ENCODE results near the gene CD93. TPM values are rescaled to one million over a fixed set of nuclear protein-coding genes. Genes with fewer than 3 reads are reported as not detected.

CD93 gene
- total RNA-seq, 1 experiment from 2014 or later = not detected

DNA sequence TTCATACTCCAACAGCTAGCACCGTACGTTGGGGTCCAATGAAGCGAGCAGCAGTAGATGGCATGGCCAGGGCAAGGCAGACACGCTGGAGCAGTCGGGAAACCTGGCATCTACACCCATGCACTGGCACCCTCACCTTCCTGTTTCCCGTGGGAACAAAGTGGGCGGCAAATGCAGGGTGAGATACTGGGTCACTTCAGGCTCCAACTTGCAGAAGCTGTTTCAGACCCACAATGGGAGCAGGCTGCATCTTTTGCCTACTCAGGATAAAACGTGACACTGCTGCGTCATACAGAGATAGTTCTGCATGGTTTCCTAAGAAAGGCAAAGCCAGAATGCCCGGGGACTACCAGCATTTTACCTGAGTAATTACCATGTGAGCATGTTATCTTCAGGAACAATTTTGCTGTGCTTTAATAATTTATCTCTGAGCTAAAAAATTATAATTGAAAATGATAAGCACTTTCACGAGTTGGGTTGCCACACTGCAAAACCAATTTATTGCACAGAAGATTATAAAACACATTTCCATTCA, 10.9 kb upstream of the CD93 start:
- no peak overlapping the region for H3K4me3 ChIP-seq
- DNase-seq = no peak
- H3K36me3 ChIP-seq = no peaks in the 10 kb centered on the region
- peaks cover 21% of the 10 kb centered on the region for H3K4me1 ChIP-seq
- H3K9me3 ChIP-seq (replicated peaks) = no peaks in the 10 kb centered on the region
- H3K27ac ChIP-seq = no peak overlapping the region
- H3K27me3 ChIP-seq = no peaks in the 10 kb centered on the region

- no peaks in the 10 kb centered on the region for H3K27me3 ChIP-seq
- peaks cover 26% of the 10 kb centered on the region for H3K4me1 ChIP-seq
- DNase-seq = no peak
- no peak overlapping the region for H3K4me3 ChIP-seq
- H3K9me3 ChIP-seq (replicated peaks) = no peaks in the 10 kb centered on the region
- no peaks in the 10 kb centered on the region for H3K36me3 ChIP-seq
- H3K27ac ChIP-seq = no peak overlapping the region
These were observed 10.0 kb upstream of the CD93 start for GRCh38 chr20:23096097-23096496.

GRCh38 chr20:23095499-23095898, 9.4 kb upstream of the CD93 start:
- Histone ChIP-seq H3K9me3 (replicated peaks) (no peaks in the 10 kb centered on the region), H3K36me3 (no peaks in the 10 kb centered on the region), H3K27ac (no peak overlapping the region), H3K27me3 (no peaks in the 10 kb centered on the region), H3K4me1 (peaks cover 25% of the 10 kb centered on the region), H3K4me3 (no peak overlapping the region)
- no peak for DNase-seq

- Histone ChIP-seq H3K27ac (no peak overlapping the region), H3K27me3 (no peaks in the 10 kb centered on the region), H3K36me3 (no peaks in the 10 kb centered on the region), H3K4me1 (peaks cover 20% of the 10 kb centered on the region), H3K4me3 (no peak overlapping the region), H3K9me3 (replicated peaks) (no peaks in the 10 kb centered on the region)
- DNase-seq = no peak
These were observed 8.8 kb upstream of the CD93 start for GRCh38 chr20:23094927-23095326.

DNA sequence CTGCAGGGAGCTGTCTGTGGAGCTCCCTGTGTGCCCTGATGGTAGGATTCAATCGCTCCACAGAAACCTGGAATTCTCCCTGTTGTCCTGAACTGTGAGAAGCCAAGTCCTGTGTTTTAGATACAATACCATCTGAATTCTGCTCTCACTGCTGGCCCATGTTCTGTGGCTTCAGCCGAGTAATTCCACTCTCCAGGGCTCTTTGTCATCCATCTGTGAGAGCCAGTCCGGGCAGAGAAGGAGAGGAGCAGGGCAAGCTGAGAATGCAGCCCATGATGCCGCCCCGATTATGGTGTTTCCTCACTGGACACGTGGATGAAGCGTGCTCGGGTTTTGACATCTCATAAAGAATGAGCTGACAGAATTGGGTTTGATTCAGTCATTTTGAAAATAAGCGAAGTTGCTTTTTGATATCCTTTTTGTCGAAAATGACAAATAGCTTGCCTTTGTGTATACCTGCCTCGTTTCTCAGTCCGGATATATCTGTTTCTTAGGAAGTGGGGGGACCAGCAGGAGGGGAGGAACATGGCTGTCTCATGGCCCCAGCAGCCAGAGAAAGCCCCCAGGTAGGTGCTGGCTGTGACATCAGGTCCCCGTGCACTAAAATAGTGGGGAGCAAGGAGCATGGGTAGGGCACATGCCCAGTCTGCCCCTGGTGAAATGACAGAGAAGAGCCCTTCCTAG, 8.2 kb upstream of the CD93 start:
- peaks cover 20% of the 10 kb centered on the region for H3K4me1 ChIP-seq
- no peaks in the 10 kb centered on the region for H3K27me3 ChIP-seq
- no peaks in the 10 kb centered on the region for H3K9me3 ChIP-seq (replicated peaks)
- H3K36me3 ChIP-seq = no peaks in the 10 kb centered on the region
- H3K27ac ChIP-seq = no peak overlapping the region
- H3K4me3 ChIP-seq = no peak overlapping the region
- no peak for DNase-seq

DNA sequence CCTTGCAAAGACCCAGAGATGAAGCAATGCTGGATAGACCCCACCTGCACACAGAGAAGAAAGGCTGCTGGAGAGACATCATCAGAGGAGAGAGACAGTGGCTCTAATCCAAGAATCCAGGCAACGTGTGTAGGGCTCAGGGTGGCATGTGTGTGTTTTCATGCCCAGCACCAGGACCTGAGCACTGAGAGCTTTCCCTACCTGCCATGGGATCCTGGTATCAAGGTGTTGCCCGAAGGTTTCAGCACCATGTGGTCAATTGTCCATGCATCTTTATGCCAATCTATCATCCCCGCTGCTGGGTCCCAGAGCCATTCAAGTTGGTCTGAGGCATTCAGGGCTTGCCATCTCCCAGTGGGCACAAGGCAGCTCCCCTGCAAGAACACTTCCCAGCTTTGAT, 7.5 kb upstream of the CD93 start:
- no peaks in the 10 kb centered on the region for H3K9me3 ChIP-seq (replicated peaks)
- H3K4me3 ChIP-seq = no peak overlapping the region
- peaks cover 20% of the 10 kb centered on the region for H3K4me1 ChIP-seq
- H3K36me3 ChIP-seq = no peaks in the 10 kb centered on the region
- no peaks in the 10 kb centered on the region for H3K27me3 ChIP-seq
- no peak overlapping the region for H3K27ac ChIP-seq
- no peak for DNase-seq

- Histone ChIP-seq H3K4me3 (no peak overlapping the region), H3K9me3 (replicated peaks) (no peaks in the 10 kb centered on the region), H3K36me3 (no peaks in the 10 kb centered on the region), H3K27me3 (no peaks in the 10 kb centered on the region), H3K4me1 (peaks cover 20% of the 10 kb centered on the region), H3K27ac (peak overlapping the region; percentile 56; the same call in 1 of the 2 replicates)
- DNase-seq = no peak
These were observed 6.9 kb upstream of the CD93 start for GRCh38 chr20:23092861-23093495.

DNA sequence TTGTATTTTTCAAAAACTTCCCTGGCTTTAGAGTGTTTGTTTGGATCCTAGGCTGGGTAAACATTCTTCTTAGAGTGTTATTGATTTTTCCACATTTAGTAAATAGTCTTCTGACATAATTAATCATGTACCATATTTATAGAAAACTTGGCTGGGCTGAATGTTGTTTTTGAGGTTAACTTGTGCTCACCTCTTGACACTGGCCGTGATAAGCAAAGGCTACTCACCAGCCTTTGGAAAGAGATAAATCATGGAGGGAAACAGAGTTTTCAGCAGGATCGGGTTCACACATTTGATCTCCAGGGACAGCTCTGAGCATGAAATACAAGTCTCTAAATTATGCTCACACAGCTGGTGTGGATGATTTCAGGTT, 6.2 kb upstream of the CD93 start:
- H3K4me1 ChIP-seq = peaks cover 20% of the 10 kb centered on the region
- no peaks in the 10 kb centered on the region for H3K9me3 ChIP-seq (replicated peaks)
- peak; percentile 26 to 63 for DNase-seq

GRCh38 chr20:23091721-23092383, 5.7 kb upstream of the CD93 start:
- no peaks in the 10 kb centered on the region for H3K36me3 ChIP-seq
- H3K27me3 ChIP-seq = no peaks in the 10 kb centered on the region
- H3K27ac ChIP-seq = peak overlapping the region; percentile 56
- H3K4me3 ChIP-seq = peak overlapping the region; percentile 0; the same call in 1 of the 2 replicates
- peaks cover 20% of the 10 kb centered on the region for H3K4me1 ChIP-seq
- no peaks in the 10 kb centered on the region for H3K9me3 ChIP-seq (replicated peaks)
- DNase-seq = peak; percentile 75 to 82

More for the DNA sequence above, 6.2 kb upstream of the CD93 start:
- Histone ChIP-seq H3K27ac (peak overlapping the region; percentile 56), H3K27me3 (no peaks in the 10 kb centered on the region), H3K36me3 (no peaks in the 10 kb centered on the region), H3K4me3 (peak overlapping the region; percentile 0; the same call in 1 of the 2 replicates)

GRCh38 chr20:23090878-23091277, 4.8 kb upstream of the CD93 start:
- H3K27ac ChIP-seq = no peak overlapping the region
- no peaks in the 10 kb centered on the region for H3K27me3 ChIP-seq
- no peak for DNase-seq
- H3K4me3 ChIP-seq = no peak overlapping the region
- no peaks in the 10 kb centered on the region for H3K9me3 ChIP-seq (replicated peaks)
- peaks cover 20% of the 10 kb centered on the region for H3K4me1 ChIP-seq
- no peaks in the 10 kb centered on the region for H3K36me3 ChIP-seq

- H3K27ac ChIP-seq = no peak overlapping the region
- H3K9me3 ChIP-seq (replicated peaks) = no peaks in the 10 kb centered on the region
- H3K4me1 ChIP-seq = peaks cover 20% of the 10 kb centered on the region
- H3K4me3 ChIP-seq = no peak overlapping the region
- no peaks in the 10 kb centered on the region for H3K27me3 ChIP-seq
- DNase-seq = no peak
- no peaks in the 10 kb centered on the region for H3K36me3 ChIP-seq
These were observed 4.0 kb upstream of the CD93 start for GRCh38 chr20:23090147-23090546.

DNA sequence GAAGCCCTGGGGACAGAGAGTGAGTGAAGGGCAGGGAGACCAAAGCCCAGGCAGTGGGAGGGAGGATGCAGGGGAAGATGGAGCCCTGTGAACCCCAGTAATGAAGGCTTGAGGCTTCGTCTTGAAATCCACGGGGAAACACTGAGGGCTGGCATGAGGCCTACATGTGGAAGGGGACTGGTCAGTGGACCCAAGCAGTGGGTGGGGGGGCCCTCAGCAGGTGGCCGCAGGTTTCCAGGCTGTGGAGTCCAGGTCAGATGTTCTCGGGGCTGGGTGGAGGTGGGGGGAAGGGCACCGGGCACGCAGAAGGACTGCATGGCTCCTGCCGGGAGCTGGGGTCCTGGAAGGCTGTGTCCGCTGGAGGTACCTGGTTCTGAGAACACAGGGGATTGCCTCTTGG, 2.7 kb upstream of the CD93 start:
- no peak for DNase-seq
- no peak overlapping the region for H3K27ac ChIP-seq
- no peaks in the 10 kb centered on the region for H3K27me3 ChIP-seq
- H3K36me3 ChIP-seq = no peaks in the 10 kb centered on the region
- H3K4me1 ChIP-seq = peaks cover 20% of the 10 kb centered on the region
- no peaks in the 10 kb centered on the region for H3K9me3 ChIP-seq (replicated peaks)
- H3K4me3 ChIP-seq = no peak overlapping the region

DNA sequence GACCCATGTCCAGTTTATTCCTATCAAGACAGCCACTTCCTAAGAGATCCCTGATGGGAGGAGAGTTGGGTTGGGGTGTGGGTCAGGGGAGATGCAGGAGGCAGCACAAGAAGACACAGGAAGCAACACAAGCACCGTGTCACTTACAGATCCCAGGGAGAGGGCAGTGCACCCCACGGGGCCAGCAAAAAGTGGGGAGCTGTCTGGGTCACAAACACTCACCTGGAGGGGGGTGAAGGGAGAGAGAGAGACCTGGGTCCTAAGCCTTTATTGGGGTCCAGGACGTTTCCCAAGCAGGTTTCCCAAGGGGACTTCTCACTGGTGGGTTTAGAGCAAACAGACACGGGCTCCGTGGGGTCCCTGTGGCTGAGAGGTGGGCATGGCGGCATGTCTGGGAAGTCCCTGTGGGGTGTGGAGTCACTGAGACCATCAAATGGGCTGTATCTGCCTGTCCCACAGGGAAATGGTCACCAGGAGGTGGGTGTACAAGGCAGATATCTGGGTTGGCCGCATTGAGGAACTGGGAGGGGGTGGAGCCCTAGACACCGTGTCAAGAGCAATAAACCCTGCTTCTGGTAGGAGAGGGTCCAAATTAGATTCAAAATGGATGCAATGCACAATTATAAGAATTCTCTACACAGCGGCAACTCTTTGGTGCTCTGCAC, 1.6 kb upstream of the CD93 start:
- H3K27me3 ChIP-seq = no peaks in the 10 kb centered on the region
- H3K27ac ChIP-seq = no peak overlapping the region
- no peak overlapping the region for H3K4me3 ChIP-seq
- no peaks in the 10 kb centered on the region for H3K9me3 ChIP-seq (replicated peaks)
- H3K4me1 ChIP-seq = peaks cover 16% of the 10 kb centered on the region
- no peak for DNase-seq
- no peaks in the 10 kb centered on the region for H3K36me3 ChIP-seq

DNA sequence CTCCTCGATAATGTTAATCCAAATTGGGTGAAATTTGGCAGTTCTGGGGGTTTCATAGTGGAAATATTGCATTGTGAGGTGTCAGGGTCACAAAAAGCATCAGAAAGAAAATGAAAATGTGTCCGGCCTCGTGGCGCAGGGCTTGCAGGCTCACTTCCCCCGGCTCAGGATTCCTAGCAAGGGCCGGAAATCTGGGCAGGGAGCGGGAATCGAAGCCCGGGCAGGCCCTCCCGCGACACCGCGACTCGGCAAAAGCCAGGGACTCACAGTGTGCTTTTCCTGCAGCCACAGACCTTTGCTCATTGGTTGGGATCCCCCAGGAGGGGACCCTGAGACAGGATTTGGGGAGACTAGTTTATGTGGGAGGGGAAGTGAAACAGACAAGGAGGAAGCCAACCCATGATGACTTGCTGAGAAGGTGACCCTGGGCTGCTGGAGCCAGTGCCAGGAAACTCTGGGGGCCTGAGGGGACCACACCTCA, 847 bp upstream of the CD93 start:
- Histone ChIP-seq H3K36me3 (no peaks in the 10 kb centered on the region), H3K27me3 (no peaks in the 10 kb centered on the region), H3K9me3 (replicated peaks) (no peaks in the 10 kb centered on the region), H3K27ac (no peak overlapping the region), H3K4me1 (peaks cover 9% of the 10 kb centered on the region), H3K4me3 (no peak overlapping the region)
- DNase-seq = no peak
